CMK (cell line): ENCODE results near the gene SLC6A11.

Experiments
- DNase-seq: peaks from one replicate; pipeline ENCODE4 v3.0.0-alpha.2; 2010; ENCODE audit warnings: low read depth

Gene SLC6A11

GRCh38 chr3:10841100-10841499, 25.1 kb downstream of the SLC6A11 start:
- no peak for DNase-seq

- DNase-seq = no peak
These were observed 27.4 kb downstream of the SLC6A11 start for GRCh38 chr3:10843378-10843777.

GRCh38 chr3:10845001-10845761, 29.2 kb downstream of the SLC6A11 start:
- no peak for DNase-seq

- no peak for DNase-seq
These were observed 30.0 kb downstream of the SLC6A11 start for GRCh38 chr3:10845839-10846656.

- no peak for DNase-seq
These were observed 30.6 kb downstream of the SLC6A11 start for GRCh38 chr3:10846657-10846975.

- no peak for DNase-seq
These were observed 32.2 kb downstream of the SLC6A11 start for GRCh38 chr3:10848261-10848660.

- no peak for DNase-seq
These were observed 36.2 kb downstream of the SLC6A11 start for GRCh38 chr3:10852066-10852808.

- no peak for DNase-seq
These were observed 39.2 kb downstream of the SLC6A11 start for GRCh38 chr3:10855083-10855870.

GRCh38 chr3:10855871-10856662, 40.0 kb downstream of the SLC6A11 start:
- no peak for DNase-seq

- DNase-seq = no peak
These were observed 41.2 kb downstream of the SLC6A11 start for GRCh38 chr3:10857235-10857634.

- no peak for DNase-seq
These were observed 42.1 kb downstream of the SLC6A11 start for GRCh38 chr3:10858091-10858490.

GRCh38 chr3:10867384-10867783, 51.4 kb downstream of the SLC6A11 start:
- no peak for DNase-seq

- DNase-seq = no peak
These were observed 53.4 kb downstream of the SLC6A11 start for GRCh38 chr3:10869460-10869859.

GRCh38 chr3:10870296-10870695, 54.3 kb downstream of the SLC6A11 start:
- DNase-seq = no peak

GRCh38 chr3:10873415-10873814, 57.4 kb downstream of the SLC6A11 start:
- DNase-seq = no peak

GRCh38 chr3:10875914-10876313, 59.9 kb downstream of the SLC6A11 start:
- DNase-seq = no peak

- no peak for DNase-seq
These were observed 60.6 kb downstream of the SLC6A11 start for GRCh38 chr3:10876661-10877060.

GRCh38 chr3:10882851-10883250, 66.8 kb downstream of the SLC6A11 start:
- no peak for DNase-seq

- DNase-seq = no peak
These were observed 67.6 kb downstream of the SLC6A11 start for GRCh38 chr3:10883478-10884234.

- no peak for DNase-seq
These were observed 71.0 kb downstream of the SLC6A11 start for GRCh38 chr3:10887015-10887414.
